Measurements from ENCODE around the gene CA6.
"Not testable (repeated sequence)": the region's sequence is repeated elsewhere in the genome, so short reads cannot be mapped to it uniquely, and the experiment has no call there.

The CA6 gene

GRCh38 chr1:8992936-8993687 lies 47.4 kb downstream of the CA6 start:
- TF ChIP-seq CTCF (IDR thresholded peaks at IDR 0.05; ENCODE audit: insufficient read depth, missing control alignments) = no peak
- DNase-seq (ENCODE audit: insufficient read length, low spot score) (no peak), FAIRE-seq (no peak)

- not testable (repeated sequence) for DNase-seq (ENCODE audit: insufficient read length, low spot score); FAIRE-seq
Observed at GRCh38 chr1:8993962-8994675, 48.5 kb downstream of the CA6 start.

- not testable (repeated sequence) for FAIRE-seq; DNase-seq (ENCODE audit: insufficient read length, low spot score)
Observed at GRCh38 chr1:9001534-9002214, 56.0 kb downstream of the CA6 start.

GRCh38 chr1:9002215-9002560 lies 56.5 kb downstream of the CA6 start:
- DNase-seq (ENCODE audit: insufficient read length, low spot score); FAIRE-seq: not testable (repeated sequence)

GRCh38 chr1:9004031-9004699 lies 58.5 kb downstream of the CA6 start:
- no peak for FAIRE-seq

GRCh38 chr1:9004700-9005394 lies 59.2 kb downstream of the CA6 start:
- FAIRE-seq (no peak), DNase-seq (ENCODE audit: insufficient read length, low spot score) (peak; percentile 52)
- peak; percentile 85 for TF ChIP-seq CTCF (IDR thresholded peaks at IDR 0.05; ENCODE audit: insufficient read depth, missing control alignments)

More at GRCh38 chr1:9004031-9004699, 58.5 kb downstream of the CA6 start:
- TF ChIP-seq CTCF (IDR thresholded peaks at IDR 0.05; ENCODE audit: insufficient read depth, missing control alignments) = no peak
- DNase-seq (ENCODE audit: insufficient read length, low spot score) = no peak

GRCh38 chr1:9005395-9005708 lies 59.7 kb downstream of the CA6 start:
- TF ChIP-seq CTCF (IDR thresholded peaks at IDR 0.05; ENCODE audit: insufficient read depth, missing control alignments) = no peak
- FAIRE-seq (no peak), DNase-seq (ENCODE audit: insufficient read length, low spot score) (no peak)

- no peak for FAIRE-seq
- DNase-seq (ENCODE audit: insufficient read length, low spot score) = no peak
- no peak for TF ChIP-seq CTCF (IDR thresholded peaks at IDR 0.05; ENCODE audit: insufficient read depth, missing control alignments)
Observed at GRCh38 chr1:9006956-9007615, 61.4 kb downstream of the CA6 start.

All from D721Med (cell line).